WTC11 (cell line): Measurements from ENCODE around the gene BZW2.

Experiments
- CREM ChIP-seq: sonication (generic); formaldehyde crosslinking; IDR thresholded peaks from 2 replicates; pipeline ENCODE4 v1.8.1; 2022; ENCODE audit warnings: mild to moderate bottlenecking, missing genetic modification reagents, moderate library complexity
- CTCF ChIP-seq: fragments of 200-600 bp; IDR thresholded peaks from 2 replicates; pipeline ENCODE4 v1.8.0; 2022; ENCODE audit warnings: antibody characterized with exemption
- E2F5 ChIP-seq: sonication (generic); formaldehyde crosslinking; IDR thresholded peaks from 2 replicates; pipeline ENCODE4 v1.8.1; 2022; ENCODE audit warnings: mild to moderate bottlenecking, moderate library complexity, missing genetic modification reagents
- JUN ChIP-seq: sonication (generic); formaldehyde crosslinking; IDR thresholded peaks from 2 replicates; pipeline ENCODE4 v1.8.0; 2023; ENCODE audit warnings: mild to moderate bottlenecking, missing genetic modification reagents

- TF ChIP-seq JUN, result no peak
- TF ChIP-seq E2F5 (CRISPR knock-in tag), result no peak
- TF ChIP-seq CREM (CRISPR knock-in tag), result no peak
- no peak for TF ChIP-seq CTCF
Measured at GRCh38 chr7:16695621-16696237, 49.7 kb downstream of the BZW2 start.
